Uterus (tissue), 2 donors: ENCODE results near the gene SYTL3.

Source experiments
- POLR2A ChIP-seq, 2 donors: fragments of 450-650 bp; IDR thresholded peaks; one replicate each; pipeline ENCODE4 v1.6.1; 2016; ENCODE audit warnings: antibody characterized with exemption in 2 of 2, mild to moderate bottlenecking in 1 of 2, moderate library complexity in 1 of 2
- TF ChIP-seq, protein P1 (sequence below), 4 experiments: fragments of 200-600 bp in 2 of 4; fragments of 450-650 bp in 2 of 4; sonication (generic) in 2 of 4; IDR thresholded peaks; one replicate each; pipeline ENCODE4 v1.5.1; 2016 to 2019; ENCODE audit warnings: antibody characterized with exemption in 4 of 4, mild to moderate bottlenecking in 2 of 4, moderate library complexity in 1 of 4

DNA sequence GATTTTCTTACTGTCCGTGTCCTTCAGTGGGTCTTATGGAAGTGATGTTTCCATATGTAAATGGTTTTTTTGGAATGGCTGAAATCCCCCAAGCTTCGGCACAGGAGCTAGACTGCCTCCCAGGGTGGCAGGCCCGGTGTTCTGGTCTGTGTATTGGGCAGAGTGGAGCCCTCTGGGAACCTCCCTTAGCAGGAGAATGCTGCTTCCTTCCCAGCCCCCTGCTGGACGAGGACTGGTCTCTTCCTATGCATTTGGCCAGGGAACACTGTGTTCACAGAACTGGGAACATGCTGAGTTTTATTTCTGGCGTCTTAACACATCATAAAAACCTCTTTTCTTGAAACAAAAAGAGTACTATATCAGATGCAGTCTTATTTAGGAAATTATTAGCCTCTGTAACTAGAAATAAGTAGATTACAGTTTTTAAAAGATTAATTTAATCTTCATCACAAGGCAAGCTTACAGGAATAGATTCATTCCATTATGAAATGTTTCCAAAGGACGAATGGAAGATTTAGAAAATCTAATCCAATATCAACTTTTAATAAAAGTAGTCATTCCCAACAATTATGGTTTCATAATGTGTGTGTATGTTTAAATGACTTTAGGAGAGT lies 56.6 kb downstream of the SYTL3 start:
- TF ChIP-seq, protein P1, sequence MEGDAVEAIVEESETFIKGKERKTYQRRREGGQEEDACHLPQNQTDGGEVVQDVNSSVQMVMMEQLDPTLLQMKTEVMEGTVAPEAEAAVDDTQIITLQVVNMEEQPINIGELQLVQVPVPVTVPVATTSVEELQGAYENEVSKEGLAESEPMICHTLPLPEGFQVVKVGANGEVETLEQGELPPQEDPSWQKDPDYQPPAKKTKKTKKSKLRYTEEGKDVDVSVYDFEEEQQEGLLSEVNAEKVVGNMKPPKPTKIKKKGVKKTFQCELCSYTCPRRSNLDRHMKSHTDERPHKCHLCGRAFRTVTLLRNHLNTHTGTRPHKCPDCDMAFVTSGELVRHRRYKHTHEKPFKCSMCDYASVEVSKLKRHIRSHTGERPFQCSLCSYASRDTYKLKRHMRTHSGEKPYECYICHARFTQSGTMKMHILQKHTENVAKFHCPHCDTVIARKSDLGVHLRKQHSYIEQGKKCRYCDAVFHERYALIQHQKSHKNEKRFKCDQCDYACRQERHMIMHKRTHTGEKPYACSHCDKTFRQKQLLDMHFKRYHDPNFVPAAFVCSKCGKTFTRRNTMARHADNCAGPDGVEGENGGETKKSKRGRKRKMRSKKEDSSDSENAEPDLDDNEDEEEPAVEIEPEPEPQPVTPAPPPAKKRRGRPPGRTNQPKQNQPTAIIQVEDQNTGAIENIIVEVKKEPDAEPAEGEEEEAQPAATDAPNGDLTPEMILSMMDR (IDR thresholded peaks at IDR 0.05), result peak; percentile 32 to 61 (median 56)
- no peak for TF ChIP-seq POLR2A (IDR thresholded peaks at IDR 0.05)
